Measurements from ENCODE around the gene C1orf21.

DNA sequence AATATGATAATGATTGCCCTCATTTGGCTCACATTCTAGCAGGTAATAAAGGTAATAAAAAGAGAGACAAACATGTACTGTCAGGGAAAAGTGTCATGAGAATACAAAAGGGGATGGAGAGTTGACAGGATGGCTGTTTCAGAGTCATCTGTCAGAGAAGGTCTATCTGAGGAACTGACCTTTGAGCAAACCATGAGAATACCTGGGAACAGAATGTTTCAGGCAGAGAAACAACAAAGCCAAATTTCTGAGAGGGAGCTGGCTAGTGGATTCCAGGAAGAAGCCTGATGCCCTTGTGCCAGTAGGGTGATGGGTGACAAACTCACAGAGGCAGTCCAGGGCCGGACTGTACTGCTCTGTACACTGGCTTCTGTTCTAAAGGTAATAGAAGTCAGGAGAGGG, 107.2 kb downstream of the C1orf21 start:
- TF ChIP-seq TAF1 (IDR thresholded peaks at IDR 0.05; ENCODE audit: borderline replicate concordance, low read depth, low read length) (no peak), POLR2A (IDR thresholded peaks at IDR 0.05; ENCODE audit: low read depth, low read length) (no peak)
